Measurements from ENCODE around the gene GJC2. TPM values are rescaled to one million over a fixed set of nuclear protein-coding genes. Genes with fewer than 3 reads are reported as not detected.

The GJC2 gene
- total RNA-seq, 2 experiments from 2014 or later: 0.41 to 0.57 TPM

DNA sequence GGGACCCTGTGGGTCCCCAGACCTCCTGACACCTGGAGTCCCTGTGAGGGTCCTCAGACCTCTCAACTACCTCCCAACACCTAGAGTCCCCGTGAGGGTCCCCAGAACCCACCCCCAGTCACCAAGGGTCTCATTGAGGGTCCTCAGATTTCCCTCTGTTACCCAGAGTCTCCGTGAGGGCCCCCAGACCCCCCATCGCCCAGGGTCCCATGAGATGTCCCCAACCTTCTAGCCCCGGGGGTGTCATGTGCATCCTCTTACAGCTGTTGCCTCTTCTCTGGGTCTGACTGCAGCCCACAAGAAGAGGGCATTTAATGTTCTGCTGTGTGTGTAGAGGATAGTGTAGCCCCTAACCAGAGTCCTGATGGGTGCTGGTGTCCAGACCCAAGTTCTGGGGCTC lies 2.0 kb upstream of the GJC2 start:
- H3K4me3 Mint-ChIP-seq: no peak overlapping the region
- ChIA-PET CTCF (no interaction called here), POLR2A (no interaction called here)
- H3K27ac Mint-ChIP-seq: no peak overlapping the region
- peaks cover 3% of the 10 kb centered on the region for H3K36me3 Mint-ChIP-seq
- intact Hi-C loops (cut with micrococcal nuclease): no loop called here
- H3K27me3 Mint-ChIP-seq: no peaks in the 10 kb centered on the region
- no peaks in the 10 kb centered on the region for H3K9me3 Mint-ChIP-seq
- DNase-seq: no peak
- peaks cover 15% of the 10 kb centered on the region for H3K4me1 Mint-ChIP-seq (ENCODE audit: low read depth)

DNA sequence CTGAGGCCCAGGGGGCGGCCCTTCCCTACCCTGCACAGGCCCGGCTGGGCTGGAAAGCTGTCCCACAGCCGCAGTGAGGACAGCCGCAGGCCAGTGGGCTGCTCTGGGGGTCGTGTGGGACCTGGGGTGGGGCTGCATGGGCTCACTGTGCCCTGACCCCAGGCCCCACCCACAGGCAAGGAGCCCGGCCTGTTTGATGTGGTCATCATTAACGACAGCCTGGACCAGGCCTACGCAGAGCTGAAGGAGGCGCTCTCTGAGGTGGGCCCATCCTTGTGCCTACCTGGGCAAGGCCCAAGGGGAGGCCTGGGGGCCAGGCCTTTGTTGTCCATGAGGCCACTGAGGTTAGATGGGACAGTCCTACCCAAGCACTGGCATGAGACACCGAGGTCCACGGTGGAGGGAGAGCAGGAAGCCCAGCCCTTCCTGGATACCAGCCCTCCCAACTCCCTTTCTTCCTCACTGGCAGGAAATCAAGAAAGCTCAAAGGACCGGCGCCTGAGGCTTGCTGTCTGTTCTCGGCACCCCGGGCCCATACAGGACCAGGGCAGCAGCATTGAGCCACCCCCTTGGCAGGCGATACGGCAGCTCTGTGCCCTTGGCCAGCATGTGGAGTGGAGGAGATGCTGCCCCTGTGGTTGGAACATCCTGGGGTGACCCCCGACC lies 1.4 kb upstream of the GJC2 start:
- H3K27me3 Mint-ChIP-seq: no peaks in the 10 kb centered on the region
- H3K4me3 Mint-ChIP-seq: no peak overlapping the region
- POLR2A ChIA-PET: no interaction called here
- intact Hi-C loops (cut with micrococcal nuclease): no loop called here
- no peak overlapping the region for H3K27ac Mint-ChIP-seq
- H3K36me3 Mint-ChIP-seq: no peaks in the 10 kb centered on the region
- DNase-seq: no peak
- H3K4me1 Mint-ChIP-seq (ENCODE audit: low read depth): peaks cover 9% of the 10 kb centered on the region
- CTCF ChIA-PET: no interaction called here
- H3K9me3 Mint-ChIP-seq: no peaks in the 10 kb centered on the region

DNA sequence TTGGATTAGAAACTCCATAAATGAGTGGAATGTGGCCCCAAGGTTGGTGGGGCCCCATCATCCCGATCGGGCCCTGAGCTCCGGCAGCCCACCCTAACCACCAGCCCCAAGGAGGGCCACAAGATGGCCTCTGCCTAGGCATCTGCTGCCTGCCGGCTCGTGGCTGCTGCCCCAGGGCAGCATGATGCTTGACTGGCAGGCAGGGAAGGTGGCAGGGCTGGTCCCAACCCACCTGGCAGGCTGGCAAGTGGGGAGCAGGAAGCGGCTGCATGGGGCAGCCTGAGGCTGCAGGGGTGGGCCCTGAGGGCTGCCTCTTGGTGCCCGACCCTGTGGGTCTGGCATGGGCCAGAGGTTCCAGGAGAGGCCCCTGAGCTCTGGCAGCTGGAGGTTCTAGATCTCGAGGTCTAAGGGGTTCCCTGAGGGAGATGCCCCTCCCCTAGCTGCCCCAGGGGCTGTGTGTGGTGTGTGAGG lies 760 bp upstream of the GJC2 start:
- no peak overlapping the region for H3K4me3 Mint-ChIP-seq
- H3K4me1 Mint-ChIP-seq (ENCODE audit: low read depth): peaks cover 3% of the 10 kb centered on the region
- no peak for DNase-seq
- H3K9me3 Mint-ChIP-seq: no peaks in the 10 kb centered on the region
- H3K36me3 Mint-ChIP-seq: no peaks in the 10 kb centered on the region
- POLR2A ChIA-PET: no interaction called here
- H3K27me3 Mint-ChIP-seq: no peaks in the 10 kb centered on the region
- intact Hi-C loops (cut with micrococcal nuclease): no loop called here
- CTCF ChIA-PET: no interaction called here
- H3K27ac Mint-ChIP-seq: no peak overlapping the region

DNA sequence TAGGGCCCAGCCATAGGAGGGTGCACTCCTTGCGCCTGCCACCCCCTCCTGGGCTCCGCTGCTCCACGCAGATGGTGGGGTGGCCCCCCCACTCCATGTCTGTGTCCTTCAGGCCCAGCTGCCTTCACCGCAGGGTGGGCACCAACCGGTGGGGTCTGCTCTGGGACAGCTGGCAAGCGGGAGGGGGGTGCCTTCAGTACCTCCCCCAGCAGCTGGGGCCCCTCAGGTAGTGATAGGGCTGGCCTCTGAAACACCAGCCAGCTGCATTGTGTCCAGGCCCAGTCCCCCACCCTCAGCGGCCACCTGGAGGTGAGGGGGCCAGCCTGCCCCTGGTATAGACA lies 360 bp downstream of the GJC2 start:
- Mint-ChIP-seq H3K27me3 (no peaks in the 10 kb centered on the region), H3K9me3 (no peaks in the 10 kb centered on the region), H3K4me3 (no peak overlapping the region), H3K4me1 (ENCODE audit: low read depth) (peaks cover 6% of the 10 kb centered on the region), H3K27ac (no peak overlapping the region), H3K36me3 (no peaks in the 10 kb centered on the region)
- ChIA-PET POLR2A (no interaction called here), CTCF (no interaction called here)
- intact Hi-C loops (cut with micrococcal nuclease): no loop called here
- no peak for DNase-seq

DNA sequence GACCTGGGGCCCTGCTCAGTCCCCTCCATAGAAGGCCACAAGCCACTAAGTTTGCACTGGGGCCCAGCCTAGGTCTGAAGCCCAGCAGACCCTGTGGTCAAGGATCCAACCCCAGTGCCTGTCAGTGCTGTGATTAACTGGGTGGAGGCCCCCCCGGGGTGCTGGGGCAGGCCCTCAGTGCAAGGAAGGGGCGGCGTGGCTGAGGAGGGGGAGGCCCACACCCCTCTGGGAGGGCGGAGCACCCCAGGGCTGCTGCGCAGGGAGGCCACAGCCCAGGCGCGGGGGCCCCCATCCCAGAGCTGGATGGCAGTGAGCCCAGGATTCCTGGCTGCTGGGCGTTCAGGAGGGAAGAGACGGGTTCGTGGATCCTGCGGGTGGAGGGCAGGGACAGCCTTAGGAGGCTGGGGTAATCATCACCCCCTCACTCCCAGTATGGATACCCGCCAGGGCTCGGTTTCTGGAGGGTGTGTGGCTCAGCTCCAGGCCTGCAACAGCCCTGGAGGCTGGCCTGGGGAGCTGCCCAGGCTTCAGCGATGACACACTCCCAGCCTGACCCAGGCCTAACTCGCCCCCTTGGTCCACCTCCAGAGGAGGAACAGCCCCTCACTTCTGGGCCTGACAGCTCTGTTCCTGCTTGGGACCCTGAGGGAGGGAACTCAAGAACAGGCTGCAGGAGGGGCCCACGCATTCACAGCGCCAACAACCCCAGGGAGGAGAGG lies 890 bp downstream of the GJC2 start:
- no peak overlapping the region for H3K27ac Mint-ChIP-seq
- H3K4me3 Mint-ChIP-seq: no peak overlapping the region
- H3K9me3 Mint-ChIP-seq: no peaks in the 10 kb centered on the region
- no peaks in the 10 kb centered on the region for H3K36me3 Mint-ChIP-seq
- H3K27me3 Mint-ChIP-seq: no peaks in the 10 kb centered on the region
- DNase-seq: no peak
- intact Hi-C loops (cut with micrococcal nuclease): no loop called here
- POLR2A ChIA-PET: no interaction called here
- peaks cover 8% of the 10 kb centered on the region for H3K4me1 Mint-ChIP-seq (ENCODE audit: low read depth)
- CTCF ChIA-PET: no interaction called here

DNA sequence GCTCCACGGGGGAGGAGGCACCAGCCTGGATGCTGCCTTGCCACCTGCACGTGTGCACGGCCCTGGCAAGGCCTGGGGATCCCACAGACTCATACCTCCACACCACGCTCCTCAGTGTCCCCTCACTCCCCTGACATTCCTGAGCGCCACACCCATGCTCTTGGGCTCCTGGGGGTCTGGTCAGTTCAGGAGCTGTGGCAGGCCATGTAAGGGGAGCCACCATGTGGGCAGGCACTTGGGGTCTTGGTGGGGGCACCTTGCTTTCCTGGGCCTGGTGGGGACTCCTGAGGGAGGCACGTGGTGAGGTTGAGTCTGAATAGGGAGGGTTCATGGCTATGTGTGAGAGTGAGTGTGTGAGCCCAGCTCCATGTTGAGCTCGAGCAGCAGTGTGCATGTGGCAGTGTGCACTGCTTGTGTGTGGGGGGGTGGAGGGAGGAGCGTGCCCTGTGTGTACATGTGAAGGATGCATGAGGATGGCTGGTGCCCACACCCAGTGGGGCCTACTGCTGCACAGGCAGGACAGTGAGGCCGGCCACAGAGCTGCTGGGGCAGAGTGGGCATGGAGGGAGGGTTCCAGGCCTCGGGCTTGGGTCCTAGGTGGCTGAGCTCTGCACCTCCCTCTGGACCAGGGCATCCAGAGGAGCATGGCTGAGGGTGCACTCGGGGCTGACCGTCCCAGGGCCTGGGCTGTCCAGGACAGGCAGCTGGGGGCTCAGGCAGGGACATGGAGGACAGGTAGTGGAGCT lies 1.6 kb downstream of the GJC2 start:
- no peaks in the 10 kb centered on the region for H3K9me3 Mint-ChIP-seq
- H3K27me3 Mint-ChIP-seq: no peaks in the 10 kb centered on the region
- H3K36me3 Mint-ChIP-seq: no peaks in the 10 kb centered on the region
- ChIA-PET POLR2A (no interaction called here), CTCF (no interaction called here)
- H3K4me1 Mint-ChIP-seq (ENCODE audit: low read depth): peaks cover 8% of the 10 kb centered on the region
- H3K4me3 Mint-ChIP-seq: no peak overlapping the region
- intact Hi-C loops (cut with micrococcal nuclease): no loop called here
- no peak overlapping the region for H3K27ac Mint-ChIP-seq
- no peak for DNase-seq

DNA sequence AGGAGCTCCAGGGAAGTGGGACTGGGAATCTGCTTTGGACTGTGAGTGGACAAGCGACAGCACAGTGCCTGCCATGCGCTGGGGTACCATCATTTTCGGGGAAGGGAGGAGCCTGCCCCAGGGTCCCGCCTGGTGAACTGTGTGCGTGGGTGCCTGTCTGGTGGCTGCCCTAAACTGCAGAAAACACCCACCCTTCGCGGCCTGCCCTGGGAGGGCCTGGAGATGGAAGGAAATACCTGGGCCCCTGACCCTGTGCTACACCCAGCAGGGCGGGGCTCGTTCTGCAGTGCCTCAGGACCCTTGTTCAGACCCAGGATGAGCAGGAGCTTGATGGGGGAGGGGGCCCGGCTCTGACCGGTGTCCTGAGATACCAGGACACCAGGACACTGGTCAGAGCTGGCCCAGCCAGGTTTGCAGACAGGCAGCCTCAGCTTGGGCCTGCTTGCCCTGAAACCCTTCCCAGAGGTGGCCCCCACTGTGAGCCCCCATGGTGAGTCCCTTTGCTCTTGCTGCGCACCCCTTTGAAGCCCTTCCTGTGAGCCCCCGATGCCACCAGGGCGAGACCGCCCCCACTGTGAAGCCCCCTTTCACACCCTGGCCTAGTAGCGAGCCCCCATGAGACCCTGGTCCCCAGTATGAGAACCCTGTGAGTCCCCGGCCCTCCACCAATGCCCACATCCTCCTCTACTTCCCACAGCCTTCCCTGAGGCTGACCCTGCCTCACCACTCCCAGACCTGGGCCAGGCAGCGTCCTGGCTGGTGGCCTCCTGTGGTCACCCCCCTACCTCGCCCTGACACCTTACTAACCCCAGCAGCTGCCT lies 2.6 kb downstream of the GJC2 start:
- Mint-ChIP-seq H3K27me3 (no peaks in the 10 kb centered on the region), H3K9me3 (no peaks in the 10 kb centered on the region), H3K36me3 (no peaks in the 10 kb centered on the region), H3K4me1 (ENCODE audit: low read depth) (peaks cover 10% of the 10 kb centered on the region), H3K27ac (peak overlapping the region; percentile 4), H3K4me3 (no peak overlapping the region)
- DNase-seq: no peak
- intact Hi-C loops (cut with micrococcal nuclease): no loop called here
- POLR2A ChIA-PET: no interaction called here
- CTCF ChIA-PET: interaction anchor here (1.5 kb wide), 1 partner anchor 13 kb away, joined by 4 read pairs; the partner anchor contains the start of gene IBA57

DNA sequence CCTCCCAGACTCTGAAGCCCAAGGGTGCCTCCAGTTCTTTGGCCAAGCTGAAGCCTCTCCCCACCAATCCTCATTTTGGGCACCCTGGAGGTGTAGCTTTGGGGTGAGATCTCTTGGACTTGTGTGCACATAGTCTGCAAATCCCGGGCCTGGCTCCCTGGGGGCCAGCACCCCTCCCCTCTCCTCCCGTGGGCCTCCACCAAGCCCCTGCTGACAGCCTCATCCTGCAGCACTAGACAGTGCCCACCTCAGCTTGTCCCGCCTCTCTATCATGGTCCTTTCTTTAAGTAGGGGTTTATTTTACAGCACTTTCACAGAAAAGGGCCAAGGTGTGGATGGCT lies 3.2 kb downstream of the GJC2 start:
- Mint-ChIP-seq H3K4me1 (ENCODE audit: low read depth) (peaks cover 10% of the 10 kb centered on the region), H3K9me3 (no peaks in the 10 kb centered on the region), H3K36me3 (no peaks in the 10 kb centered on the region), H3K27me3 (no peaks in the 10 kb centered on the region), H3K4me3 (no peak overlapping the region), H3K27ac (peak overlapping the region; percentile 4)
- POLR2A ChIA-PET: no interaction called here
- CTCF ChIA-PET: interaction anchor here (1.5 kb wide), 1 partner anchor 12 kb away, joined by 4 read pairs; the partner anchor contains the start of gene IBA57
- DNase-seq: no peak
- intact Hi-C loops (cut with micrococcal nuclease): no loop called here

DNA sequence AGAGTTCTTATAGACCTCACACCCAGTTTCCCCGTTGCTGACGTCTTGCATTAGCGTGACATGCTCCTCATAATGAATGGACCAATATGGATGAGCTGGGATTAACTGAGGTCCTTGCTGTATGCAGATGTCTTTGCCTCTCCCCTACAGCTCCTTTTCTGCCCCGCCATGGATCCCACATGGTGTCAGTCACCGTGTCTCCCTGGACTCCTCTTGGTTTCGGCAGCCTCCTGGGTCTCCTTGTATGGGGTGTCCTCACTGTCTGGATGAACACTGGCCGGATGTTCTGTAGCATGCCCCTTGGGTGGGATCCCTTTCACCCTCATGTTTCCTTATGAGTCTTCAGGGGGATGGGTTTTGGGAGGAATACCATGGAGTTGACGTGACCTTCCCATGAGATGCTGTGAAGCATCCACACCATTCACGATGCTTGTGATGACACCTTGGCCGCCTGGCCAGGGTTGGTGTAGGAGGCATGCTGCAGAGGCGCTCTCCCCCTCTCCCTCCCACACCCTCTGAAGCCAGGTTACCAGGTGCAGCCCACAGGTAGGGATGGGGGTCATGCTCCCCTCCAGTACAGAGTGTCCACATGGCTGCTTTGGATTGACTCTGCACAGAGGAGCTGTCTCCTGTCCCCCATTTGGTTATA lies 4.4 kb downstream of the GJC2 start:
- H3K27me3 Mint-ChIP-seq: no peaks in the 10 kb centered on the region
- no peaks in the 10 kb centered on the region for H3K9me3 Mint-ChIP-seq
- H3K4me3 Mint-ChIP-seq: no peak overlapping the region
- intact Hi-C loops (cut with micrococcal nuclease): no loop called here
- H3K4me1 Mint-ChIP-seq (ENCODE audit: low read depth): peaks cover 10% of the 10 kb centered on the region
- no peak for DNase-seq
- H3K36me3 Mint-ChIP-seq: no peaks in the 10 kb centered on the region
- POLR2A ChIA-PET: no interaction called here
- no peak overlapping the region for H3K27ac Mint-ChIP-seq
- CTCF ChIA-PET: interaction anchor here (0.6 to 1.5 kb wide), 4 partner anchors 11 to 113 kb away, joined by 3 to 4 read pairs (median 3); partner anchors contain the start of gene IBA57

DNA sequence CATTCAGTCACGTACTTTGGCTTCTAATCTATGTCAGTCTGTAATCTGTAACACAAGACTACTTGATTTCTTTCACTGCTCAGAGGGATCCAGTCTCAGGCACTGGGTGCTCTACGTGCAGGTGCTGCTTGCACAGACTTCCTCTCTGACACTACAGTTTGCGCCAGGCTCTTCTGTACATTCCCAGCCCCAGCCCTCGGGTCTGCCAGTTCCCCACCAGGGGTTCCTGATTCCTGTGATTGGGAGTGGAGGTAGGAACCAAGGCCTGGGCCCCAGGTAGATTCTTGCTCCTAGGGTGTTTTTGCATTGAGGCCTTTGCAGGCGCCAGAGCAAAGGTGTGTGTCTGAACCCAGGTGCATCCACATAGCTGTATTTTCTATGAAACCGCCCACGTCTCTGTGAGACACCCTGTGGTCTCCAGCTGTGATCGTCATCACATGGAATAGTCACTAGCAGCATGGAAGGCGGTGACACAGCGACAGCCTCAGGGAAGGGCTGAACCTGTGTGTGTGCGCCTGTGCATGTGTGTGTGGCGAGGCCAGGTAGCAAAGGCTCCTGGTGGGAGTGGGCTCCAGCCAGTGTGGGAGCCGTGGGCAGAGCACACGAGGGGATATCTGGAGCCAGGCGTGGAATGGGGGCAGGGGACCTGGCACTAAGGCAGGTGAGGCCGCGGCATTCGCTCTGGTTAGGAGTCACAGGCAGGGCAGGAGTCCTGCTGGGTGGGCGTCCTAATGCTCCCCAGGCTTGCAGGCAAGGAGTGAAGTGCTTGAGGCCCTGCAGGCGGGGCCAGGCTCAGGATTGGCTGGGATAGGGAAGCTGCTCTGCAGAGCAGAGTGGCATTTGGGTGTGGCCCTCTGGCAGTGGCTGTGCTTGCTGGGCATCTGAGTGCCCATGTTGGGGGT lies 5.2 kb downstream of the GJC2 start:
- H3K4me1 Mint-ChIP-seq (ENCODE audit: low read depth): peaks cover 10% of the 10 kb centered on the region
- POLR2A ChIA-PET: no interaction called here
- H3K27ac Mint-ChIP-seq: no peak overlapping the region
- DNase-seq: peak; percentile 67
- CTCF ChIA-PET: interaction anchor here (0.6 to 1.1 kb wide), 3 partner anchors 10 to 112 kb away, joined by 3 read pairs; partner anchors contain the start of gene IBA57
- intact Hi-C loops (cut with micrococcal nuclease): no loop called here
- H3K36me3 Mint-ChIP-seq: no peaks in the 10 kb centered on the region
- no peak overlapping the region for H3K4me3 Mint-ChIP-seq
- no peaks in the 10 kb centered on the region for H3K9me3 Mint-ChIP-seq
- H3K27me3 Mint-ChIP-seq: no peaks in the 10 kb centered on the region

All from activated CD4-positive, alpha-beta memory T cell treated with anti-CD3 and anti-CD28 coated beads for 36 hours (primary cell).